HG03097 (cell line): Measurements from ENCODE around the gene PTPRR.

Source experiments
- ATAC-seq: cut with Tn5 transposase; IDR thresholded peaks from one replicate; pipeline ENCODE4 v1.9.1; 2021; ENCODE audit not compliant: unreplicated experiment, low FRiP score

The PTPRR gene

GRCh38 chr12:70618371-70618770, 302.2 kb downstream of the PTPRR start:
- ATAC-seq = no peak

- no peak for ATAC-seq
Measured at GRCh38 chr12:70617450-70617849, 303.1 kb downstream of the PTPRR start.

GRCh38 chr12:70615174-70615866, 305.2 kb downstream of the PTPRR start:
- no peak for ATAC-seq

GRCh38 chr12:70609739-70610491, 310.6 kb downstream of the PTPRR start:
- no peak for ATAC-seq

GRCh38 chr12:70609203-70609602, 311.3 kb downstream of the PTPRR start:
- ATAC-seq = no peak

GRCh38 chr12:70608184-70608583, 312.4 kb downstream of the PTPRR start:
- ATAC-seq = no peak

GRCh38 chr12:70607107-70607506, 313.4 kb downstream of the PTPRR start:
- ATAC-seq = no peak

GRCh38 chr12:70605976-70606375, 314.6 kb downstream of the PTPRR start:
- ATAC-seq = no peak

- ATAC-seq = no peak
Measured at GRCh38 chr12:70604662-70605061, 315.9 kb downstream of the PTPRR start.

GRCh38 chr12:70603044-70603443, 317.5 kb downstream of the PTPRR start:
- no peak for ATAC-seq

- ATAC-seq = no peak
Measured at GRCh38 chr12:70598467-70599193, 321.9 kb downstream of the PTPRR start.

GRCh38 chr12:70592664-70593063, 327.9 kb downstream of the PTPRR start:
- no peak for ATAC-seq

- no peak for ATAC-seq
Measured at GRCh38 chr12:70590549-70591226, 329.9 kb downstream of the PTPRR start.

- no peak for ATAC-seq
Measured at GRCh38 chr12:70590051-70590450, 330.5 kb downstream of the PTPRR start.
